Activated naive CD8-positive, alpha-beta T cell (primary cell): ENCODE results near the gene RUNX1.
"Not testable (repeated sequence)": the region's sequence is repeated elsewhere in the genome, so short reads cannot be mapped to it uniquely, and the experiment has no call there.

Experiments used
- H3K27ac Mint-ChIP-seq: one replicate; pipeline ENCODE4 v1.8.0; 2021; ENCODE audit warnings: mixed read lengths
- H3K27me3 Mint-ChIP-seq: one replicate; pipeline ENCODE4 v1.8.0; 2021; ENCODE audit warnings: mixed read lengths
- H3K36me3 Mint-ChIP-seq: one replicate; pipeline ENCODE4 v1.8.0; 2021; ENCODE audit warnings: mixed read lengths
- H3K4me1 Mint-ChIP-seq: one replicate; pipeline ENCODE4 v1.8.0; 2021; ENCODE audit warnings: low read depth, mixed read lengths
- H3K4me3 Mint-ChIP-seq: one replicate; pipeline ENCODE4 v1.8.0; 2021; ENCODE audit warnings: mild to moderate bottlenecking, mixed read lengths
- H3K9me3 Mint-ChIP-seq: one replicate; pipeline ENCODE4 v1.8.0; 2021; ENCODE audit warnings: low read depth, mixed read lengths

The RUNX1 gene

DNA sequence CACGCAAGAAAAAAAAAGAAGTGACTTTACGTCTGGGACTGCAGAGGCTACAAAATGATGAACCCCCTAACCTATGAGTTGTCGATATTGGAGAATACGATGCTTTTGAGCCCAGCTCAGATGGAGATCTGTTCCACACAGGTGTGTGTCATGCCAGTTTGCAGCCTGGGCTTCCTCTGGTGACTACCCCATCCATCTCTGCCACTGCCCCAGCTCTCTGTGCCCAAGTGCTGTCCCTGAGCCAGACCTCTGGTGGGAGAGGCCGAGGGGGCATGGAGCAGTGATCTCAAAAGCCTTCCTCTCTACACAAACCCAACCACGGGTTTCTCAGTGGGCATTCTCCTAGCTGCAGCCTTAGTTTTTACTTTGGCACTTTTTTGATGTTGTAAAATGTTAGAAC is 239.3 kb downstream of the RUNX1 start:
- no peak overlapping the region for H3K27ac Mint-ChIP-seq
- H3K4me3 Mint-ChIP-seq, result no peak overlapping the region
- peaks cover 90% of the 10 kb centered on the region for H3K4me1 Mint-ChIP-seq
- H3K9me3 Mint-ChIP-seq, result no peaks in the 10 kb centered on the region
- peaks cover 21% of the 10 kb centered on the region for H3K36me3 Mint-ChIP-seq
- H3K27me3 Mint-ChIP-seq, result no peaks in the 10 kb centered on the region

DNA sequence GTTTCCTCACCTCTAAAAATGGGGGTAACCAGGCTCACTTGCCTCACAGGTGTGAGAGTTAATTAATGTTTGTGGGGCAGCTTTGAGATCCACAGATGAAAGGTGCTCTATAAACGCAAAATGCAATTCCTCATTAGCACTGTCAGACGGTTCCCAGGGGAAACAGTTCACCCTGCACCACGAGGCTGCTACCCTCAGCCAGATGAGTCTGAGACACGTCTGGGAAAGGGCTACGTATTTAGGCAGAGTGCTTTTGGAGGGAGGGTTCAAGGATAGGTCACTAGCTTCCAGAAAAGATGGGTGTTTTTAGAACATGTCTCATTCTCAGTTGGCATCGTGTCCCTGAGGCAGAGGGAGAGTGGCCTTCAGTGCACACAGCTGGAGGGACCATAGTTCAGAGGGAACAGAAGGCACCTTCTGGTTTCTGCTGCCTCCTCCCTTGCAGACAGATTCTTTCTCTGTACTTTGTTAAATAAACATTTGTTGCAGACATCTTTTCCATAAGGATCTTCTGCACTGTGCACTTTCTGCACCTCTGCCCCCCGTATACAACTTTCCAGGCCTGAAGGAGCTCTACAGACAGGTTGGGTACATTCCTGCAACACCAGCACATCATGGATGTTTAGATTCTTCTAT is 240.4 kb downstream of the RUNX1 start:
- Mint-ChIP-seq H3K4me3 (peak overlapping the region; percentile 75), H3K36me3 (peaks cover 23% of the 10 kb centered on the region), H3K27ac (peak overlapping the region; percentile 95), H3K9me3 (no peaks in the 10 kb centered on the region), H3K4me1 (peaks cover 93% of the 10 kb centered on the region), H3K27me3 (no peaks in the 10 kb centered on the region)

DNA sequence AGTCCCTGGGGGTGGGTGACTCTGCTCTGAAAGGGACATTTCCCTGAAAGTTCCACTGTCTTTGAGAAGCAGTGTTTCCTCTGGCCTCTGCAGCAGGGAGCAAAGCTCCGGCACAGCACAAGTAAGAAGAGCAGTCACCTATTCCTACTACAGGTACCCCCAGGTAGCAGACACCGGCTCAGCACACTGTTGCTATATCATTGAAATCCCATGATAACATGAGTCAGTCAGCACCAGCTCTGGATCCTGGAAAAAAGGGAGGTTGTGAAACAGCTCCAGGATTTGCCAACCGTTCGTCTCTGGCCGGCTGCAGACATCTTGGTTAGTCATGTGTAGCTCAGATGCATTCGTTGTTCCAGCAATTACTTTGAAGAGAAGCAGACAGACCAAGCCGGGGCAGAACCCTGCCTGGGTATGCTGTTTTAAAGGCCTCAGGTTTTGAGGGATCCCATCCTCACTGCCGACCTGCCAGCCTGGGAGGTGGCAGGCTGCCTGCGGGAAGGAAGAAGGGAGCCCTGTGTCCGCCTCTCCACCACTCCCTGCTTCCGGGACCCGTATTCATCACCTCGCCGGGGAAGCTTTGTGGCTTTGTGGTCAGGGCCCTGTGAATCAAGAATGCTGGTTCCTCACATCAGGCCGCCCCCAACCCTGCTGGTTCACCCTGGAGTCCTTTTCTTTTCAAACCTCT is 241.1 kb downstream of the RUNX1 start:
- Mint-ChIP-seq H3K4me3 (peak overlapping the region; percentile 75), H3K4me1 (peaks cover 90% of the 10 kb centered on the region), H3K27me3 (no peaks in the 10 kb centered on the region), H3K36me3 (peaks cover 18% of the 10 kb centered on the region), H3K9me3 (no peaks in the 10 kb centered on the region), H3K27ac (peak overlapping the region; percentile 95)

DNA sequence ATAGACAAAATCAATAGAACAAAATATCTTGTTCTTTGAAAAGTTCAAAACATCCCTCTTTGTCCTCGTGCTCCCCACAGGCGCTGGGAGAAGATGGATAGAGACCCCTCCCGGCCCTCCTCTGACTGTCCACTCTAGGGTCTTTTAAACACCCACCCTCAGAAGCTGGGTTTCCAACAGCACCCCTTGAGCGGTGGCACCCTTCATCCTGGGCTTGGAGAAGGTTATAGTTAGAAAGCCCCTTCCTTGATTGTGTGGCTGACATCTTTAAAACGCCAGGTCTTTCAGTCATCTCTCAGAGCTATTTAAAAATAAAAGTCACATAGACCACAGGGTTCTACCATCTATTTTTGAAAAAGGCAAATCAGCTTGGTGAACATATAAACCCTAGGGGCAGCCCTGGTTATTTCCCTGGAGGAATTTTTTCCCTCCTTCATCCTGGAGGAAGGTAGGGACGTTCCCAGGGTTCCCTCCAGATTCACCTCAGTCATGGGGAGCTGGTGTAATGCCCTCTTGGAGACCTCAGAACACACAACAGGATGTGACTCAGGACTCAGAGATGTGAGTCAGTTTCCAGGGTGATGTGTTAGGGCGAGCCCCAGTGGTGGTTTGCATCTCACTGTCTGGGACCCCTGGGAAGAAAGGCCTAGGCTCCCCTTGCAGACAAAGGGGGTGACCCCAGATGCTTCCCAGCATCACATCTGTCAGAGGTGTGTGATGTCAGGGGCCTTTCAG is 241.8 kb downstream of the RUNX1 start:
- H3K4me3 Mint-ChIP-seq, result peak overlapping the region; percentile 75
- no peaks in the 10 kb centered on the region for H3K9me3 Mint-ChIP-seq
- peaks cover 17% of the 10 kb centered on the region for H3K36me3 Mint-ChIP-seq
- peak overlapping the region; percentile 95 for H3K27ac Mint-ChIP-seq
- no peaks in the 10 kb centered on the region for H3K27me3 Mint-ChIP-seq
- peaks cover 91% of the 10 kb centered on the region for H3K4me1 Mint-ChIP-seq

DNA sequence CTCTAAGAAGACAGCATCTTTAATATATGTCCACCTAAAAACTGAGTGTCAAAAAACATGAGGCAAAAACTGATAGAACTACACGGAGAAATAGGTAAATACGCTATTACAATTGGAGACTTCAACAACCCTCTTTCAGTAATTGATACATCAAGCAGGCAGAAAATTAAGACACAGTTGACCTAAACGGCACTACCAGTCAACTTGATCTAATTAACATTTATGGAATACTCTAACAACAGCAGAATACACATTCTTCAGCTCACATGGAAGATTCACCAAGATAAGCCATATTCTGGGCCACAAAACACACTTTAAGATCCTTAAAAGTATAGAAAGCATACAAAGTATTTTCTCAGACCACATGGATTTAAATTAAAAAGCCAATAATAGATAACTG is 242.7 kb downstream of the RUNX1 start:
- peak overlapping the region; percentile 14 for H3K4me3 Mint-ChIP-seq
- no peaks in the 10 kb centered on the region for H3K9me3 Mint-ChIP-seq
- H3K27ac Mint-ChIP-seq, result peak overlapping the region; percentile 95
- peaks cover 17% of the 10 kb centered on the region for H3K36me3 Mint-ChIP-seq
- no peaks in the 10 kb centered on the region for H3K27me3 Mint-ChIP-seq
- H3K4me1 Mint-ChIP-seq, result peaks cover 87% of the 10 kb centered on the region

DNA sequence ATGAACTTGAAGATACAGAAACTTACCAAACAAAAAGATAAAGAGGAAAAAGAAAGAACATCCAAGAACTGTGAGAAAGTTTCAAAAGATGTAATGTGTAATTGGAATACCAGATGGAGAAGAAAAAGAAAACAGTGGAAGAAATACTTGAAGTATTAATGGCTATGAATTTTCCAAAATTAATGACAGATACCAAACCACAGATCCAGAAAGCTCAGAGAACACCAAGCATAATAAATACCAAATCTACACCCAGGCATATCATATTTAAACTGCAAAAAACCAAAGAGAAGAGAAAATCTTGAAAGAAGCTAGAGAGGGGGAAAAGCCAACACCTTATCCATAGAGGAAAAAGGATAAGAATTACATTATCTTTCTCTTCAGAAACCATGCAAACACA is 243.9 kb downstream of the RUNX1 start:
- Mint-ChIP-seq H3K4me1 (peaks cover 74% of the 10 kb centered on the region), H3K9me3 (no peaks in the 10 kb centered on the region), H3K27ac (peak overlapping the region; percentile 68), H3K27me3 (no peaks in the 10 kb centered on the region), H3K36me3 (peaks cover 16% of the 10 kb centered on the region), H3K4me3 (peak overlapping the region; percentile 4)

DNA sequence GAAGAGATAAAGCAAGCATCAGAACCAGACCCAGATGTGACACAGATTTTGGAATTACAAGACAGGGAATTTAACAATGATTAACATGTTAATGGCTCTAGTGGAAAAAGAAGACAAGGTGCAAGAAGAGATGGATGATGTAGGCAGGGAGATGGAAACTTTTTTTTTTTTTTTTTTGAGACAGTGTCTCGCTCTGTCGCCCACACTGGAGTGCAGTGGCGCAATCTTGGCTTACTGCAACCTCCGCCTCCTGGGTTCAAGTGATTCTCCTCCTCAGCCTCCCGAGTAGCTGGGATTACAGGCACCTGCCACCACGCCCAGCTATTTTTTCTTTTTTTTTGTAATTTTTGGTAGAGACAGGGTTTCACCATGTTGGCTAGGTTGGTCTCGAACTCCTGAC is 244.5 kb downstream of the RUNX1 start:
- Mint-ChIP-seq H3K4me1 (peaks cover 68% of the 10 kb centered on the region), H3K36me3 (peaks cover 15% of the 10 kb centered on the region), H3K27ac (peak overlapping the region; percentile 80)
- not testable (repeated sequence) for H3K27me3 Mint-ChIP-seq, H3K4me3 Mint-ChIP-seq, H3K9me3 Mint-ChIP-seq

DNA sequence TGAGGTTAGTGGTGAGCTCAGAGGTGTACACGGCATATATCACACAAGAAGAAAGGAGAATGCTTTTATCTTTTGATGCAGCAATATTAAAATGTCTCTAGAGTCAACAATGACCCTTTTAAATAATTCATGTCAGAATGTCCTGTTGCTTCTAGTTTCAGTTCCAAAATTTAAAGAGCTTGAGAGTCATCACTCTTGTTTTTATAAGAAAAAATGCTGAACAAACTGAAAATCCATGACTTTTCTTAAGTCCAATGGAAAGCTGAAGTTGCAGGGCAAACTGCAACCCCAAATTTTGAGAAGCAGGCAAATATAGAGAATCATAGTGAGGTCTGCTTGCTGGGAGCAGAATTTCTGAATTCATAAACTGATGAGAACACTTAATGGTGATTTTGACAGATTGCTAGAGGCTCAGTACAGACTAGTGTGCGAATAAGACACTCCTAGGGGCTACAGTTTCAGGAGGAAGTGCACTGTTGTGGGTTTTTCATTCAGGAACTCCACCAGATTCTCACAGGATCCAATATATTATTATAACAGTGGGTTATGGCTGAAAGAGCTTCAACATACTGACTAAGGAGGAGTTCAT is 245.2 kb downstream of the RUNX1 start:
- H3K4me3 Mint-ChIP-seq, result no peak overlapping the region
- H3K4me1 Mint-ChIP-seq, result peaks cover 61% of the 10 kb centered on the region
- H3K27ac Mint-ChIP-seq, result peak overlapping the region; percentile 80
- H3K36me3 Mint-ChIP-seq, result peaks cover 19% of the 10 kb centered on the region
- H3K9me3 Mint-ChIP-seq, result no peaks in the 10 kb centered on the region
- no peaks in the 10 kb centered on the region for H3K27me3 Mint-ChIP-seq

DNA sequence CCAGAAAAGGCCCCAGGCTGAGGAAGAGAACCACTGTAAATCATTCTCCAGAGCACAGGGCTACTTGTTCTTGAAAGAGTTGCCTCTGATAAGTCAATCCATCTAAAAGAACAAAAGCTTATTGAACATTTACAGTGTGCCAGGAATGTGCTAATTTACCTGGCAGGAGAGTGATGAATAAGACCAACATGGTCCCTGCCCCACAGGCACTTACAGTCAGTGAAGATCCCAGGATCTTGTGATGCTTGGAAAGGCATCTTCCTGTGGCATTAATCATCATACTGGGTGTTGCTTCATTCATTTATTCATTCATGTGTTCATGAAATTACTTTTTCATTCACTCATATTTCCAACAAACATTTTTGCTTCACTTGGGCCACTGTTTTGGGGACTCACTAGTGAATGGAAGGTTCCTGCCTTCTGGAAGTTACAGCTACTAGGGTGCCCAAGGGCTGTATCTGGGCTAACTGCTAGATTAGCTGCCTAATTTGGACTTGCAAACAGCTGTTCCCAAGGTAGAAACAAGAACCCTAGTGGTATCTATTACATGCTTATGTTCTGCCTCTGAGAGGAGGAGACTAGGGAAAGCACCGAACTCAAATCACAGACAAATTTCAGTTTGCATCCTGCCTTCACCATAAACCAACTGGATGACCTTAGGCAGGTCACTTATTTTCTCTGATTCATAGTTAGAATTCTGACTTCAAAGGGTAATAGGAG is 246.8 kb downstream of the RUNX1 start:
- Mint-ChIP-seq H3K9me3 (no peaks in the 10 kb centered on the region), H3K4me1 (peaks cover 46% of the 10 kb centered on the region), H3K4me3 (no peak overlapping the region), H3K27ac (peak overlapping the region; percentile 61), H3K27me3 (no peaks in the 10 kb centered on the region), H3K36me3 (peaks cover 20% of the 10 kb centered on the region)

DNA sequence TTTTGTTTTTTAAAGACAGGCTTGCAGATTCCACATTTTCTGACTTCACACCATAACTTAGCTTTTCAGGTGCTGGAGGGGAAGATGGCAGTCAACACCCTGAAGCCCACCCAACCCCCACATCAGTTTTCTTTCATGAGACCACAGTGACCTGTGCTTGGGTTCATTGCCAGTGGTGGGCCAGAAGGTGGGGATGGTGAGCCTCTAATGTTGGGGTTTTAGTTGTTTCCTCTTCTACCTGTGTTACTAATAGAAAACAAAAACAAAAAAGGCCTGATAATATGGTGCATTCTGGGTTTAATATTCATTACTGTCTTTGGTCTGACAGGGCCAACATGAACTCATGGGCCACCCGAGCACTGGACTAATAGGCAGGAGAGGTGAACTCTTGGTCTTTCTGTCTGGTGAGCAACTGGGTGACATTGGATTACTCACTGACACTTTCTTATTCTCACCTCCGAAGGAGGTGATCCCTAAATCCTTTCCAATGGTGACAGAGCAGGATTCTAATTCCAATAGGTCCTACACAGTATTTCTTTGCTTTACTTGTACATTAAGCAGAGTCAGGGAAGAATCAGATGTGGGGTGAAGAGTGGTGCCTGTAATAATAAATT is 247.5 kb downstream of the RUNX1 start:
- peak overlapping the region; percentile 61 for H3K27ac Mint-ChIP-seq
- H3K27me3 Mint-ChIP-seq, result no peaks in the 10 kb centered on the region
- H3K36me3 Mint-ChIP-seq, result peaks cover 20% of the 10 kb centered on the region
- H3K4me3 Mint-ChIP-seq, result no peak overlapping the region
- peaks cover 39% of the 10 kb centered on the region for H3K4me1 Mint-ChIP-seq
- H3K9me3 Mint-ChIP-seq, result no peaks in the 10 kb centered on the region

DNA sequence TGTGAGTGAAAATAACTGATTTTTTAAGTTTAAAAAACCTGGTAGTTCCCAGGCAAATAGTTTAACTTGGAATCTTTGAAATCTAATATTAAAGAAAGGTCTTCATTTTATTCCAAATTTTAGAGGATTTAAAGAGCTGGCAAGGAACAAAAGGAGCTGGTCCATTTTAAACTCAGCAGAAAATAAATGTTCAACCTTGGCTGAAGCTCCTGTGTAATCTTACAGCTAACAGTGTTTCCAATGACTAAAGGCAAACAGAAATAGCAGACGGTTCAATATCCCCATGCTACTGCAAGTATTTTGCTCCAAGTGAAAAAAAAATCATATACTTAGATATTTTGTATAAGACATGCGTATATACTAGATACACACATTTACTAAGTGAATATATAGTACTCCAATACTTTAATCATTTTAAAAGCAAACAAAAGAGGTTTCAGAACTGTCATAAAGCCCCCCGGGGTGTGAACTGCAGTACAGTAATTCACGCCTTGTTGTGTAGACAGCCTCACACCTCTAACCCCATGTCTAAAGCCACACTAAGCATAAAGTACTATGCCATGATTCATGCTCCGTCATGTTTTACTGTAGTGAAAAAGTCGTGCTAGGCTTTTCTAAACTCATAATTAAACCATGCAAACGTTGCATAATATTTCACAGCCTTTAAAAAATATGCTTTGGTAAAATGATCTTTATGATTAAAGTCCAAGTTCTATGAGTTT is 248.1 kb downstream of the RUNX1 start:
- no peak overlapping the region for H3K27ac Mint-ChIP-seq
- peaks cover 34% of the 10 kb centered on the region for H3K4me1 Mint-ChIP-seq
- peaks cover 21% of the 10 kb centered on the region for H3K36me3 Mint-ChIP-seq
- no peak overlapping the region for H3K4me3 Mint-ChIP-seq
- H3K9me3 Mint-ChIP-seq, result no peaks in the 10 kb centered on the region
- no peaks in the 10 kb centered on the region for H3K27me3 Mint-ChIP-seq

DNA sequence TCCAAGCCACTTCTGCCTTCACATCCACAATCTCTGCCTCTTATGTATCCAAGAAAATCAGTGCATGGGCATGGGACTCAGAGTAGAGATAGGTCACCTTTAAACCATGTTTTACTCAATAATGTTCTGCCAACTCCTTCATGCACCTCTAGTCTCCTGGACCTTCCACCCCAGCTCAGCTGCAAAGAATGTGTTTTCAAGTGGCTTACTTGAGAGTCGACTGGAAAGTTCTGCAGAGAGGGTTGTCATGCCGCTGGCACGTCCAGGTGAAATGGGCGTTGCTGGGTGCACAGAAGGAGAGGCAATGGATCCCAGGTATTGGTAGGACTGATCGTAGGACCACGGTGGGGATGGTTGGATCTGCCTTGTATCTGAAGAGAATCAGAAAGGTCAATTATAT is 250.0 kb downstream of the RUNX1 start:
- H3K4me1 Mint-ChIP-seq, result peaks cover 18% of the 10 kb centered on the region
- peaks cover 9% of the 10 kb centered on the region for H3K36me3 Mint-ChIP-seq
- peak overlapping the region; percentile 71 for H3K27ac Mint-ChIP-seq

DNA sequence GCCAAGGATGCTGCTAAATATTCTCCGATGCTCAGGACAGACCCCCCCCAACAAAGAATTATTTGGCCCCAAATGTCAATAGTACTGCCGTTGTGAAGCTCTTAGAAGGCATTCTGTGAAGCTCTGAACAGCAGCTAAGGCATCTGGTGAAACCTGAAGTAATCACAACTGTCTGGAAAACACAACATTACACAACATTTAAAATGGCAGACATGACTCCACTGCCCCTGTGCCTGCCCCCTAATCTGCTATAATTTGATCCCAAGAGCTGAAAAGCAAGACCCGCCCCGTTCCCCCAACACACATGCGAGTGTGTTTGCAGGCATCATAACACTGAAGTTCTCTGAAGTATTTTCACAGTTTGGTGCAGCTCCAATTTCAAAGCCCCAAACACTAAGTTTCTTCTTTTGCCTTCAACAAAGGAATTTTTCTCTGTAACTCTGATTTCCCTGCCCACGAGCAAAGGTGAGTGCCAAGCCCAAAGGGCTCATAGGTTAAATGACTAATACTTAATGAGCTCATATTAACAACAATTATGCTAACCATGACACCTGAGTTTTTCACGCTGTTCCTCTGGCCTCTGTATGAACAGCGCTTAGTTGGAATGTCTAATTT is 251.1 kb downstream of the RUNX1 start:
- Mint-ChIP-seq H3K36me3 (peaks cover 8% of the 10 kb centered on the region), H3K9me3 (no peaks in the 10 kb centered on the region), H3K4me3 (no peak overlapping the region), H3K27me3 (no peaks in the 10 kb centered on the region), H3K4me1 (peaks cover 12% of the 10 kb centered on the region), H3K27ac (peak overlapping the region; percentile 38)

More for the DNA sequence above, 250.0 kb downstream of the RUNX1 start:
- H3K4me3 Mint-ChIP-seq, result no peak overlapping the region
- no peaks in the 10 kb centered on the region for H3K27me3 Mint-ChIP-seq
- H3K9me3 Mint-ChIP-seq, result no peaks in the 10 kb centered on the region
